Glutamatergic neuron (in vitro differentiated cells): ENCODE data around the gene FAM234B. TPM values are rescaled to one million over a fixed set of nuclear protein-coding genes. Genes with fewer than 3 reads are reported as not detected.

Experiments
- DNase-seq: peaks from one replicate; pipeline ENCODE4 v3.0.0; 2022
- H3K27ac Mint-ChIP-seq: one replicate; pipeline ENCODE4 v1.8.0; 2020; ENCODE audit warnings: mild to moderate bottlenecking, mixed read lengths, inconsistent platforms; ENCODE audit not compliant: unreplicated experiment
- H3K27me3 Mint-ChIP-seq: one replicate; pipeline ENCODE4 v1.8.0; 2020; ENCODE audit warnings: mild to moderate bottlenecking, moderate library complexity, mixed read lengths, inconsistent platforms; ENCODE audit not compliant: unreplicated experiment
- H3K36me3 Mint-ChIP-seq: one replicate; pipeline ENCODE4 v1.8.0; 2020; ENCODE audit warnings: mild to moderate bottlenecking, mixed read lengths, inconsistent platforms; ENCODE audit not compliant: unreplicated experiment
- H3K4me1 Mint-ChIP-seq: one replicate; pipeline ENCODE4 v1.8.0; 2020; ENCODE audit warnings: mild to moderate bottlenecking, low read depth, mixed read lengths, inconsistent platforms; ENCODE audit not compliant: unreplicated experiment
- H3K4me3 Mint-ChIP-seq: one replicate; pipeline ENCODE4 v1.8.0; 2020; ENCODE audit warnings: mild to moderate bottlenecking, mixed read lengths, inconsistent platforms; ENCODE audit not compliant: unreplicated experiment
- H3K9me3 Mint-ChIP-seq: one replicate; pipeline ENCODE4 v1.8.0; 2020; ENCODE audit warnings: mild to moderate bottlenecking, moderate library complexity, mixed read lengths, inconsistent platforms; ENCODE audit not compliant: unreplicated experiment
- total RNA-seq: library from RNA; stranded (reverse); fragmentation: NEBNext Ultra II Directional; extraction: Animal tissue kit (Norgen Biotek cat#: 25700); gene quantifications from one replicate; pipeline ENCODE4 v1.2.1, GENCODE V29; 2021; ENCODE audit not compliant: unreplicated experiment
- TF ChIP-seq, protein P1 (sequence below): fragments of 200-600 bp; sonication (generic); IDR thresholded peaks from one replicate; pipeline ENCODE4 v1.5.0; 2021; ENCODE audit not compliant: partially characterized antibody, unreplicated experiment

Gene FAM234B
- total RNA-seq, 1 donor from 2014 or later = 26.8 TPM

DNA sequence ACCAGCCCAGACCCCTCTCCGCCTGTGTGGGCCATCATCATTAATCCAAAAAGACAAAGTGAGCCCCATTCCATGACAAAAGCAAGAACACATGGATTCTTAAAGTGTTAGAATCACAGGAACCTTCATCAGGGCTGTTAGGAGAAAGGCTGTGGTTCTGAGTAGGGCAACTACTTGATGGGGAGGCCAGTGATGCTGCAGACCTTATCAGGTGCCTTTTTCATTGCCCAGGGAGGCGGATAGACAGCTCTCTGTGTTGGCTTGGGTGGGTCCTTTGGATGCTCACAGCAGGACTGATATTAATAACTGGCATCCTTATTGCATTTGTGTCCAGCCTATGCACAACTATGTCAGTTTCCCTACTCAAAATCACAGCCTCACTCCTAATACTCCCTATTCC, 46.4 kb upstream of the FAM234B start:
- Mint-ChIP-seq H3K9me3 (peaks cover 5% of the 10 kb centered on the region), H3K4me3 (no peak overlapping the region), H3K4me1 (peaks cover 6% of the 10 kb centered on the region)

DNA sequence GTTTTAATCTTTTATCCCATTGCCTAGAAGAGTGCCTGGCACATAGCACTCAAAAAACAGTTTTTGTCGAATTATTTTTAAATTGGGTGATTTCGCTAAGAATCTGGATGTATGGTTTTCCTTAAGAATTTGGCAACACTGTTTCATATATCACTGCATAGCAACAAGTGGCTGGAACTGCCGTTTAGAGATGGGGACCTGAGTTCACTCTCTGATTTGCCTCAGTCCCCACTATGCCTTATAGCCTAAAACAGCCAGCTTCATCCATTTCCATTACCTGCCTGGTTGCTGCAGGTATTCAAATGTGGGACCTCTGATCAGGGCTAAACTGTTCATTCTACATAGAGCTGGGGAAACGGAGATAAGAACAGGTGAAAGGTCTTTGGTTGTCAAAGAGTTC, 45.9 kb upstream of the FAM234B start:
- TF ChIP-seq, protein P1, sequence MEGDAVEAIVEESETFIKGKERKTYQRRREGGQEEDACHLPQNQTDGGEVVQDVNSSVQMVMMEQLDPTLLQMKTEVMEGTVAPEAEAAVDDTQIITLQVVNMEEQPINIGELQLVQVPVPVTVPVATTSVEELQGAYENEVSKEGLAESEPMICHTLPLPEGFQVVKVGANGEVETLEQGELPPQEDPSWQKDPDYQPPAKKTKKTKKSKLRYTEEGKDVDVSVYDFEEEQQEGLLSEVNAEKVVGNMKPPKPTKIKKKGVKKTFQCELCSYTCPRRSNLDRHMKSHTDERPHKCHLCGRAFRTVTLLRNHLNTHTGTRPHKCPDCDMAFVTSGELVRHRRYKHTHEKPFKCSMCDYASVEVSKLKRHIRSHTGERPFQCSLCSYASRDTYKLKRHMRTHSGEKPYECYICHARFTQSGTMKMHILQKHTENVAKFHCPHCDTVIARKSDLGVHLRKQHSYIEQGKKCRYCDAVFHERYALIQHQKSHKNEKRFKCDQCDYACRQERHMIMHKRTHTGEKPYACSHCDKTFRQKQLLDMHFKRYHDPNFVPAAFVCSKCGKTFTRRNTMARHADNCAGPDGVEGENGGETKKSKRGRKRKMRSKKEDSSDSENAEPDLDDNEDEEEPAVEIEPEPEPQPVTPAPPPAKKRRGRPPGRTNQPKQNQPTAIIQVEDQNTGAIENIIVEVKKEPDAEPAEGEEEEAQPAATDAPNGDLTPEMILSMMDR = no peak
- Mint-ChIP-seq H3K27ac (no peak overlapping the region), H3K27me3 (peaks cover 10% of the 10 kb centered on the region), H3K9me3 (peaks cover 5% of the 10 kb centered on the region), H3K36me3 (peaks cover 5% of the 10 kb centered on the region), H3K4me1 (peaks cover 6% of the 10 kb centered on the region), H3K4me3 (no peak overlapping the region)
- no peak for DNase-seq

More for the DNA sequence above, 46.4 kb upstream of the FAM234B start:
- TF ChIP-seq, protein P1 = no peak
- no peak overlapping the region for H3K27ac Mint-ChIP-seq
- DNase-seq = no peak
- H3K36me3 Mint-ChIP-seq = peaks cover 5% of the 10 kb centered on the region
- peaks cover 11% of the 10 kb centered on the region for H3K27me3 Mint-ChIP-seq

DNA sequence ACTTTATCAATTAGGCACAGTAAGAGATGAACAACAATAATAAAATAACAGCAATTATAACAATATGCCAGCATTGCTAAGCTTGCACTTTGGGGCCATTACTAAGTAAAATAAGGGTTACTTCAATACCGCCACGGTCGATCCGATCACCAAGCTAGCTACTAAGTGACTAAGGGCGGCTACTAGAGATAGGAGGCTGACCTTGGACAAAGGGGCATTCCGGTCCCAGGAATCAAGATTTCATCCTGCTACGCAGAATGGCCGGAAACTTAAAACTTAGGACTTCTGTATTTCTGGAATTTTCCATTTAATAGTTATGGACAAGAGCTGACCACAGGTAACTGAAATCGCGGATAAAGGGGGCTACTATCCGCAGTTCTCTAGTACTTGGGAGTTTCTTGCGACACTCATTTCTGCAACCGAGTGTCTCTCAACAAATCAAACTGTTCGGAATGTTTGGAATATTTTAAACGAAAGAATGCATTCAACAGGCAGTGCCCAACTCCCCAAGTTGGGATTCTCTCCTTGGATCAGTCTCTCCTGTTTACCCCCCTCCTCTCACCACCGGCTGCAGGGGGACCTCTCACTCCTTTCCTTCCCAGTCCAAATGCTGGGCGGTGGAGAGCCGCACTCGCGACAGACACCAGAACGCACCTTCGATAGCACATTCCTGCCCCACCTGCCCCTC, 44.8 kb upstream of the FAM234B start:
- DNase-seq = peak; percentile 32
- Mint-ChIP-seq H3K4me1 (peaks cover 6% of the 10 kb centered on the region), H3K36me3 (peaks cover 5% of the 10 kb centered on the region), H3K27ac (no peak overlapping the region), H3K4me3 (peak overlapping the region; percentile 94), H3K9me3 (peaks cover 5% of the 10 kb centered on the region), H3K27me3 (peaks cover 8% of the 10 kb centered on the region)
- TF ChIP-seq, protein P1 = no peak

DNA sequence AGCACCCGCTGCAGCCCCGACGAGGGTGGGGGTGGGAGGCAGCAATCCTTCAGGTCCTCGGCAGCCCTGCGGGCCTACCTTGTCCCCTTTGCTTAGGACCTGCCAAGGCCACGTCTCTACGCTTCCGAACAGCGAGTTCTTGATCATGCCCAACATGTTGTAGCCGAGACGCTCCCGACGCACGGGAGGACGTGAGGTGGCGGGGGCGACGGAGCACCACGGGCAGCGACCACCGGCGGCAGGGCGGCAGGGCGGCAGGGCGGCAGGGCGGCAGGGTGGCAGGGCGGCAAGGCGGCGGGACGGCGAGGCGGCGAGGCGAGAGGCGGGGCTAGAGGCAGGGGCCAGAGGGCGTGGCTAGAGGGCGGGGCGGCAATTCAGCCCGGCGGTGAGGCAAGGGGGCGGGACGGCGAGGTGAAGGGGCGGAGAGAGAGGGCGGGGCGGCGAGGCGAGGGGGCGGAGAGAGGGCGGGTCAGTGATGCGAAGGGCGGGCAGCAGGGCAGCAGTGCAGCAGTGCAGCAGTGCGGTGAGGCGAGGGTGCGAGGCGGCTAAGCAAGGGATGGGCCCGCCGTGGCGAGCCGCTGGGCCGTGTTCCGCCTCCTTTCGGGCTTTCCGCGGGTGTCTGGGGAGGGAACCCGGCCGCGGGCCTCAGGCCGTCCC, 44.1 kb upstream of the FAM234B start, which contains the start of gene HEBP1:
TSS of gene HEBP1 (minus strand) at position 307 of the 657 bp plus-strand sequence. CDS start at position 156, 151 bp downstream.
- Mint-ChIP-seq H3K27ac (peak within 1 kb of the TSS; percentile 75), H3K27me3 (peaks cover 8% of the 10 kb centered on the region), H3K36me3 (peaks cover 5% of the 10 kb centered on the region), H3K4me3 (peak within 1 kb of the TSS; percentile 94), H3K4me1 (peaks cover 6% of the 10 kb centered on the region), H3K9me3 (peaks cover 5% of the 10 kb centered on the region)
- TF ChIP-seq, protein P1 = no peak
- peak; percentile 98 for DNase-seq

DNA sequence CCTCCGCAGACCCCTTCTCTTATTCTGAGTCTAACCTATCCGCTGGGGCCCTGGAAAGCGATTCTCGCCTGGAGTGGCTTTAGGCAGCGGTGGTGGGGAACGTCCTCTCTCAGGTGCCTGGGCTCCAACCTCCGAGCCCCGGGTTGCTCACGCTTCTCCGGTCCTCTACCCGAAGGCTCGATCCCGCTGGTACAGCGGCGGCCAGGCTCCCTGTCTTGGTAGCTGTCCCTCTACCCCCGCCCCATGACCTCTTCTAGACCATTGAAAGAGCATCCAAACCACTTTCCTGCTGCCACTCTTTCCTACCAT, 43.6 kb upstream of the FAM234B start:
- H3K4me1 Mint-ChIP-seq = peaks cover 6% of the 10 kb centered on the region

More for the DNA sequence above, 43.6 kb upstream of the FAM234B start:
- Mint-ChIP-seq H3K27me3 (peaks cover 8% of the 10 kb centered on the region), H3K36me3 (peaks cover 5% of the 10 kb centered on the region), H3K4me3 (peak overlapping the region; percentile 94), H3K9me3 (peaks cover 5% of the 10 kb centered on the region), H3K27ac (peak overlapping the region; percentile 75)
- TF ChIP-seq, protein P1 = no peak
- no peak for DNase-seq
